Memory B cell (primary cell): Measurements from ENCODE around the gene BZW2.

ENCODE experiments used
- ATAC-seq: fragments of 150-1000 bp; cut with Tn5 transposase; 2 replicates; pipeline ENCODE4 v1.10.0; 2021; ENCODE audit warnings: low read depth, mild to moderate bottlenecking, moderate library complexity
- DNase-seq, 2 donors: peaks; one replicate each; pipeline ENCODE4 v3.0.0; 2022; ENCODE audit warnings: low spot score in 2 of 2
- H3K27ac Mint-ChIP-seq: one replicate; pipeline ENCODE4 v1.8.0; 2022; ENCODE audit warnings: mild to moderate bottlenecking, moderate library complexity, mixed read lengths
- H3K27me3 Mint-ChIP-seq: one replicate; pipeline ENCODE4 v1.8.0; 2022; ENCODE audit warnings: mixed read lengths
- H3K36me3 Mint-ChIP-seq: one replicate; pipeline ENCODE4 v1.8.0; 2022; ENCODE audit warnings: mild to moderate bottlenecking, mixed read lengths
- H3K4me1 Mint-ChIP-seq: one replicate; pipeline ENCODE4 v1.8.0; 2022; ENCODE audit warnings: mixed read lengths
- H3K4me3 Mint-ChIP-seq: one replicate; pipeline ENCODE4 v1.8.0; 2022; ENCODE audit warnings: mild to moderate bottlenecking, moderate library complexity, mixed read lengths
- H3K9me3 Mint-ChIP-seq: one replicate; pipeline ENCODE4 v1.8.0; 2022; ENCODE audit warnings: mixed read lengths

Gene BZW2

GRCh38 chr7:16753102-16753931 is 107.3 kb downstream of the BZW2 start, which contains the start of gene TSPAN13:
Gene TSPAN13 (plus strand): TSS chr7:16753755. CDS start chr7:16753968, 213 bp downstream.
- Mint-ChIP-seq H3K27ac (peak within 1 kb of the TSS; percentile 79), H3K9me3 (no peaks in the 10 kb centered on the region), H3K4me3 (peak within 1 kb of the TSS; percentile 88), H3K27me3 (no peaks in the 10 kb centered on the region), H3K4me1 (peaks cover 29% of the 10 kb centered on the region), H3K36me3 (no peaks in the 10 kb centered on the region)
- DNase-seq (peak; percentile 63 to 68), ATAC-seq (peak; percentile 86)

DNA sequence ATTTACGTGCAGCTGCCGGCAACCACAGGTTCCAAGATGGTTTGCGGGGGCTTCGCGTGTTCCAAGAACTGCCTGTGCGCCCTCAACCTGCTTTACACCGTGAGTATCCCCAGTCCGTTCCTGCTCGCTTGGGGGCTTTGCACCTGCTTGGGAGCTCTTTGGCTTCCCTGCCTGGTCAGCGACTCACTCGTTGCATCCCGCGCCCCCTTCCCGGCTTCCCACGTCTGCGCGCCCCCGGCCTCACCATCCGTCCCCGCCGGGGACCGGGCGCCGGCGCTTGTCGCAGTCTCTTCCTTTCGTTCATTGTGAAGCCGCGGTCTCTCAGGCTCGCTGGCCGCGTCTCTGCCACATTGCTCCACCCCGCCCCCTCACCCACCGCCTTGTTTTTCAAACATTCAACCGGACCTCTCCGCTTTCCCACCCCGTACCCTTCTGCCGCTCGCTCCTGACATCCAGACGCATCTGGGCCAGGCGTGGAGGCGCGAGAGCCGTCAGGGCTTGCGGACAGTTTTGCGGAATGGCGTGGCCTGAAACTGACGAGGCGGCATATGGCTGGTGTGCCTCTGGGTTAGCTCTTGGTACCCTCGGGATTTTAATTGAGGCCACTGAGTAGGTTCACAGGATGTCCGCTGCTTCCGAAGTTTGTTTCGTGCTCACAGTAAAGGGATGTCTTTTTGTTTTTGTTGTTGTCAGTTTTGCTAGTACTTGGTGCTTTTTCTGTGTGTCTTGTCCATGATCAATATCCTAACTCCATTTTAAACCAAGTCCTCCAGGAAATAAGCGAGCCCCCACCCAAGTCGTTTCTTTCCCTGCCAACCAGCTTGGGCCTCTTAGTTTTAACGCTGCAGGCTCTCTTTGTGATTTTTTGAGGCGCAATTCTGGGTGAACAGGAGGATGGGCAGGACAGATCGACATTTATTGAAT is 108.2 kb downstream of the BZW2 start:
- Mint-ChIP-seq H3K36me3 (peaks cover 3% of the 10 kb centered on the region), H3K27ac (peak overlapping the region; percentile 79), H3K9me3 (no peaks in the 10 kb centered on the region), H3K4me1 (peaks cover 33% of the 10 kb centered on the region), H3K4me3 (peak overlapping the region; percentile 88), H3K27me3 (no peaks in the 10 kb centered on the region)
- ATAC-seq (peak; percentile 27), DNase-seq (peak in 1 of 2 donors; percentile 39)

- Mint-ChIP-seq H3K27ac (peak overlapping the region; percentile 79), H3K4me3 (peak overlapping the region; percentile 88), H3K27me3 (no peaks in the 10 kb centered on the region), H3K36me3 (peaks cover 7% of the 10 kb centered on the region), H3K9me3 (peaks cover 1% of the 10 kb centered on the region), H3K4me1 (peaks cover 38% of the 10 kb centered on the region)
- DNase-seq (no peak), ATAC-seq (no peak)
These were observed 108.9 kb downstream of the BZW2 start for GRCh38 chr7:16754856-16755317.

DNA sequence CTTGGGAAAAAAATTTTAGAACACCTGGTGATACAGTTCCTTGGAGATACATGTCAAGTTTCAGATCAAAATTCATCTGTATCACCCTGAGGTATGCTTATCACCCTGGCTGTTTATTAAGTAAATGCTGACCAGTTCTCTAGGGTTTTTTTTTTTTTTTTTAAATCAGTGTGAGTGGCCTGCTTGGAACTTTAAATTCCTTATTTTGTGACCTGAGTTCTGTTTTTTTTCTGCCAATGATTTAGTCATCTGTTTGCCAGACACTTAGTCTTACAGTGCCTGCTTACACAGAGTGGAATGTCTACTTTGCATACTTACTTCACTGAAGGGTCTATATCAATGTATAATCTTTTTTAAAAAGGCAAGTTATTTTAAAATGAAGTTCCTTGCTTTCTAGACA is 109.4 kb downstream of the BZW2 start:
- Mint-ChIP-seq H3K27ac (peak overlapping the region; percentile 79), H3K9me3 (peaks cover 1% of the 10 kb centered on the region), H3K4me1 (peaks cover 41% of the 10 kb centered on the region), H3K4me3 (peak overlapping the region; percentile 88), H3K36me3 (peaks cover 11% of the 10 kb centered on the region), H3K27me3 (no peaks in the 10 kb centered on the region)
- DNase-seq, result no peak
- ATAC-seq, result no peak
